ENCODE measurements around the gene ASPSCR1. TPM values are rescaled to one million over a fixed set of nuclear protein-coding genes. Genes with fewer than 3 reads are reported as not detected.

The ASPSCR1 gene
- total and polyA plus RNA-seq, 2 of the 13 experiments (the other 11 are each of a cell fraction or from before 2014, with no cell fraction given): 274 to 314 TPM

- TF ChIP-seq ZNF646 (CRISPR knock-in tag; IDR thresholded peaks at IDR 0.05) (0 out of 2 replicates have a peak, but pooled peaks have one; percentile 10), GATA4 (IDR thresholded peaks at IDR 0.05; ENCODE audit: borderline replicate concordance, low read depth) (no peak; the same call in 1 of the 2 replicates), FOXP4 (CRISPR knock-in tag; IDR thresholded peaks at IDR 0.05) (peak; percentile 29; the same call in 1 of the 2 replicates), ZBTB39 (CRISPR knock-in tag; IDR thresholded peaks at IDR 0.05) (no peak), HDAC2 (CRISPR knock-in tag; IDR thresholded peaks at IDR 0.05) (peak; percentile 65), AGO1 (IDR thresholded peaks at IDR 0.05; ENCODE audit: low read depth, low read length, poor library complexity, severe bottlenecking) (peak; percentile 97), ZBED4 (CRISPR knock-in tag; IDR thresholded peaks at IDR 0.05; ENCODE audit: borderline replicate concordance) (peak; percentile 70; the same call in 1 of the 2 replicates), ZMAT3 (CRISPR knock-in tag; conservative IDR thresholded peaks at IDR 0.05) (no peak), CTCF (CRISPR knock-in tag; IDR thresholded peaks at IDR 0.05) (peak; percentile 99), ZNF256 (CRISPR knock-in tag; conservative IDR thresholded peaks at IDR 0.05) (no peak)
Measured at GRCh38 chr17:82021107-82021899, 43.9 kb downstream of the ASPSCR1 start (continued).
